PC-3 (cell line): ENCODE data around the gene SLC24A5.

Experiments used
- EZH2phosphoT487 ChIP-seq: fragments of 300-600 bp; sonication (generic); IDR thresholded peaks from 2 replicates; pipeline ENCODE4 v1.6.1; 2018; ENCODE audit warnings: mild to moderate bottlenecking, antibody characterized with exemption, low read length, borderline replicate concordance
- TF ChIP-seq, protein P1 (sequence below): fragments of 300-600 bp; sonication (generic); conservative IDR thresholded peaks from 2 replicates; pipeline ENCODE4 v1.5.1; 2017; ENCODE audit warnings: antibody characterized with exemption, low read depth, mild to moderate bottlenecking, low read length

DNA sequence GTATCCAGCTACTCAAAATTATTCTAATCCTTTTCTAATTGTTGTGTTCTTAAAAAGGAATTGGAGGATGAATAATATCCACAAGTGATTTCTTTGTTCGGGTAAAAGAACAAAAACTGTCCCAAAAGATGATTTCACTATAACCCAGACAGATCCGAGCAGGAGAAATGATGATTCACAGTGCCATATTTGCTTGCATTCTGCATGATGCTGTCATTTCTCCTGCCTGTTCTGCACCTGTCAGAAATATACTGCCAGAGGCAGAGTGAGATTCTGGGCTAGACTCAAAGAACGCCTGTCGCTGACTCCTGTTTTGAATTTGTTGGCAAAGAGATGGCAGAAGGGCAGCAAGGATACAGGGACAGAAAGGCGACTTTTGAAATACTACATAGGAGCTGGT, 34.7 kb upstream of the SLC24A5 start:
- TF ChIP-seq, protein P1, sequence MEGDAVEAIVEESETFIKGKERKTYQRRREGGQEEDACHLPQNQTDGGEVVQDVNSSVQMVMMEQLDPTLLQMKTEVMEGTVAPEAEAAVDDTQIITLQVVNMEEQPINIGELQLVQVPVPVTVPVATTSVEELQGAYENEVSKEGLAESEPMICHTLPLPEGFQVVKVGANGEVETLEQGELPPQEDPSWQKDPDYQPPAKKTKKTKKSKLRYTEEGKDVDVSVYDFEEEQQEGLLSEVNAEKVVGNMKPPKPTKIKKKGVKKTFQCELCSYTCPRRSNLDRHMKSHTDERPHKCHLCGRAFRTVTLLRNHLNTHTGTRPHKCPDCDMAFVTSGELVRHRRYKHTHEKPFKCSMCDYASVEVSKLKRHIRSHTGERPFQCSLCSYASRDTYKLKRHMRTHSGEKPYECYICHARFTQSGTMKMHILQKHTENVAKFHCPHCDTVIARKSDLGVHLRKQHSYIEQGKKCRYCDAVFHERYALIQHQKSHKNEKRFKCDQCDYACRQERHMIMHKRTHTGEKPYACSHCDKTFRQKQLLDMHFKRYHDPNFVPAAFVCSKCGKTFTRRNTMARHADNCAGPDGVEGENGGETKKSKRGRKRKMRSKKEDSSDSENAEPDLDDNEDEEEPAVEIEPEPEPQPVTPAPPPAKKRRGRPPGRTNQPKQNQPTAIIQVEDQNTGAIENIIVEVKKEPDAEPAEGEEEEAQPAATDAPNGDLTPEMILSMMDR: no peak
- TF ChIP-seq EZH2phosphoT487: no peak
